ENCODE measurements around the gene RAB12. TPM values are rescaled to one million over a fixed set of nuclear protein-coding genes. Genes with fewer than 3 reads are reported as not detected.
"Not testable (repeated sequence)": the region's sequence is repeated elsewhere in the genome, so short reads cannot be mapped to it uniquely, and the experiment has no call there.

RAB12 gene
- total and polyA plus RNA-seq, 2 donors (not counting 1 experiment from before 2014, with no cell fraction given): 33.9 to 60.4 TPM

GRCh38 chr18:8562070-8562469 lies 47.2 kb upstream of the RAB12 start:
- Histone ChIP-seq H3K27ac (ENCODE audit: insufficient read depth, low read length) (no peak overlapping the region), H3K4me2 (ENCODE audit: extremely low read depth, insufficient read depth, low read length) (no peak overlapping the region), H2AFZ (ENCODE audit: low read length) (no peak overlapping the region), H3K36me3 (ENCODE audit: control insufficient read depth, insufficient read depth, low read length) (no peaks in the 10 kb centered on the region), H3K9me3 (ENCODE audit: control insufficient read depth, insufficient read depth, low read depth, low read length) (no peaks in the 10 kb centered on the region), H4K20me1 (ENCODE audit: control insufficient read depth, extremely low read depth, insufficient read depth, low read length) (no peaks in the 10 kb centered on the region), H3K79me2 (ENCODE audit: control insufficient read depth, insufficient read depth, low read length) (no peaks in the 10 kb centered on the region), H3K27me3 (ENCODE audit: control insufficient read depth, insufficient read depth, low read length) (no peaks in the 10 kb centered on the region), H3K4me1 (ENCODE audit: control insufficient read depth, extremely low read depth, insufficient read depth, low read length) (no peaks in the 10 kb centered on the region), H3K4me3 (replicated peaks in 1 of 4; ENCODE audit: control extremely low read depth in 1 of 4, insufficient read depth in 1 of 4, low read depth in 3 of 4, low read length in 4 of 4) (no peak overlapping the region), H3K9ac (ENCODE audit: insufficient read depth, low read length) (no peak overlapping the region)
- TF ChIP-seq EZH2 (IDR thresholded peaks at IDR 0.05; ENCODE audit: low read length, missing control alignments) (no peak), CTCF (conservative IDR thresholded peaks at IDR 0.05 in 1 of 2, IDR thresholded peaks at IDR 0.05 in 1 of 2; ENCODE audit: low read depth in 1 of 2, low read length in 2 of 2) (no peak)
- no peak for DNase-seq (ENCODE audit: low read depth in 2 of 2)

GRCh38 chr18:8562919-8563318 lies 46.3 kb upstream of the RAB12 start:
- no peaks in the 10 kb centered on the region for H3K4me1 ChIP-seq (ENCODE audit: control insufficient read depth, extremely low read depth, insufficient read depth, low read length)
- no peaks in the 10 kb centered on the region for H3K9me3 ChIP-seq (ENCODE audit: control insufficient read depth, insufficient read depth, low read depth, low read length)
- H3K9ac ChIP-seq (ENCODE audit: insufficient read depth, low read length): no peak overlapping the region

GRCh38 chr18:8571399-8571798 lies 37.8 kb upstream of the RAB12 start:
- Histone ChIP-seq H3K36me3 (ENCODE audit: control insufficient read depth, insufficient read depth, low read length) (no peaks in the 10 kb centered on the region), H4K20me1 (ENCODE audit: control insufficient read depth, extremely low read depth, insufficient read depth, low read length) (no peaks in the 10 kb centered on the region), H3K9ac (ENCODE audit: insufficient read depth, low read length) (no peak overlapping the region), H3K4me1 (ENCODE audit: control insufficient read depth, extremely low read depth, insufficient read depth, low read length) (no peaks in the 10 kb centered on the region), H2AFZ (ENCODE audit: low read length) (no peak overlapping the region), H3K9me3 (ENCODE audit: control insufficient read depth, insufficient read depth, low read depth, low read length) (no peaks in the 10 kb centered on the region), H3K27ac (ENCODE audit: insufficient read depth, low read length) (no peak overlapping the region), H3K27me3 (ENCODE audit: control insufficient read depth, insufficient read depth, low read length) (no peaks in the 10 kb centered on the region), H3K4me2 (ENCODE audit: extremely low read depth, insufficient read depth, low read length) (no peak overlapping the region), H3K4me3 (replicated peaks in 1 of 4; ENCODE audit: control extremely low read depth in 1 of 4, insufficient read depth in 1 of 4, low read depth in 3 of 4, low read length in 4 of 4) (no peak overlapping the region), H3K79me2 (ENCODE audit: control insufficient read depth, insufficient read depth, low read length) (no peaks in the 10 kb centered on the region)
- DNase-seq (ENCODE audit: low read depth in 2 of 2): no peak
- TF ChIP-seq EZH2 (IDR thresholded peaks at IDR 0.05; ENCODE audit: low read length, missing control alignments): no peak
- no peak for TF ChIP-seq CTCF (conservative IDR thresholded peaks at IDR 0.05 in 1 of 2, IDR thresholded peaks at IDR 0.05 in 1 of 2; ENCODE audit: low read depth in 1 of 2, low read length in 2 of 2)

More at GRCh38 chr18:8562919-8563318, 46.3 kb upstream of the RAB12 start:
- no peaks in the 10 kb centered on the region for H3K79me2 ChIP-seq (ENCODE audit: control insufficient read depth, insufficient read depth, low read length)
- no peak overlapping the region for H3K4me2 ChIP-seq (ENCODE audit: extremely low read depth, insufficient read depth, low read length)
- H3K27ac ChIP-seq (ENCODE audit: insufficient read depth, low read length): no peak overlapping the region
- no peak overlapping the region for H2AFZ ChIP-seq (ENCODE audit: low read length)
- no peak for DNase-seq (ENCODE audit: low read depth in 2 of 2)
- no peaks in the 10 kb centered on the region for H4K20me1 ChIP-seq (ENCODE audit: control insufficient read depth, extremely low read depth, insufficient read depth, low read length)
- H3K4me3 ChIP-seq (replicated peaks in 1 of 4; ENCODE audit: control extremely low read depth in 1 of 4, insufficient read depth in 1 of 4, low read depth in 3 of 4, low read length in 4 of 4): no peak overlapping the region
- no peak for TF ChIP-seq EZH2 (IDR thresholded peaks at IDR 0.05; ENCODE audit: low read length, missing control alignments)
- no peak for TF ChIP-seq CTCF (conservative IDR thresholded peaks at IDR 0.05 in 1 of 2, IDR thresholded peaks at IDR 0.05 in 1 of 2; ENCODE audit: low read depth in 1 of 2, low read length in 2 of 2)
- no peaks in the 10 kb centered on the region for H3K27me3 ChIP-seq (ENCODE audit: control insufficient read depth, insufficient read depth, low read length)
- no peaks in the 10 kb centered on the region for H3K36me3 ChIP-seq (ENCODE audit: control insufficient read depth, insufficient read depth, low read length)

- not testable (repeated sequence) for H4K20me1 ChIP-seq (ENCODE audit: control insufficient read depth, extremely low read depth, insufficient read depth, low read length); H3K4me3 ChIP-seq (replicated peaks in 1 of 4; ENCODE audit: control extremely low read depth in 1 of 4, insufficient read depth in 1 of 4, low read depth in 3 of 4, low read length in 4 of 4); H3K36me3 ChIP-seq (ENCODE audit: control insufficient read depth, insufficient read depth, low read length); DNase-seq (ENCODE audit: low read depth in 2 of 2); H3K79me2 ChIP-seq (ENCODE audit: control insufficient read depth, insufficient read depth, low read length); H3K9ac ChIP-seq (ENCODE audit: insufficient read depth, low read length); H3K4me2 ChIP-seq (ENCODE audit: extremely low read depth, insufficient read depth, low read length); H3K4me1 ChIP-seq (ENCODE audit: control insufficient read depth, extremely low read depth, insufficient read depth, low read length); H3K9me3 ChIP-seq (ENCODE audit: control insufficient read depth, insufficient read depth, low read depth, low read length); H2AFZ ChIP-seq (ENCODE audit: low read length); H3K27me3 ChIP-seq (ENCODE audit: control insufficient read depth, insufficient read depth, low read length); H3K27ac ChIP-seq (ENCODE audit: insufficient read depth, low read length)
These were observed 35.5 kb upstream of the RAB12 start for GRCh38 chr18:8573766-8574165.

Data from fibroblast of lung (primary cell).